Activated CD8-positive, alpha-beta T cell treated with anti-CD3 and anti-CD28 coated beads for 36 hours (primary cell): ENCODE data around the gene CIDEC. TPM values are rescaled to one million over a fixed set of nuclear protein-coding genes. Genes with fewer than 3 reads are reported as not detected.

Experiments used
- ATAC-seq: fragments of 200-7000 bp; cut with Tn5 transposase; one replicate; pipeline ENCODE4 v1.10.0; 2021; ENCODE audit warnings: mild to moderate bottlenecking, moderate library complexity
- CTCF ChIA-PET: fragments of 350-600 bp; sonication (Branson Sonifier 250); formaldehyde crosslinking; loops from one replicate; lab custom pipeline; 2021; ENCODE audit warnings: antibody characterized with exemption; lab: Charles Lee
- POLR2A ChIA-PET: fragments of 350-600 bp; sonication (Branson Sonifier 250); formaldehyde crosslinking; loops from one replicate; lab custom pipeline; 2021; ENCODE audit warnings: antibody characterized with exemption; lab: Charles Lee
- DNase-seq: peaks from one replicate; pipeline ENCODE4 v3.0.0-alpha.2; 2020
- H3K27ac Mint-ChIP-seq: one replicate; pipeline ENCODE4 v1.8.0; 2021; ENCODE audit warnings: mild to moderate bottlenecking, mixed read lengths
- H3K27me3 Mint-ChIP-seq: one replicate; pipeline ENCODE4 v1.8.0; 2021; ENCODE audit warnings: mixed read lengths
- H3K36me3 Mint-ChIP-seq: one replicate; pipeline ENCODE4 v1.8.0; 2021; ENCODE audit warnings: low read depth, mixed read lengths
- H3K4me1 Mint-ChIP-seq: one replicate; pipeline ENCODE4 v1.8.0; 2021; ENCODE audit warnings: low read depth, mixed read lengths
- H3K4me3 Mint-ChIP-seq: one replicate; pipeline ENCODE4 v1.8.0; 2021; ENCODE audit warnings: mild to moderate bottlenecking, moderate library complexity, mixed read lengths
- H3K9me3 Mint-ChIP-seq: one replicate; pipeline ENCODE4 v1.8.0; 2021; ENCODE audit warnings: mixed read lengths
- CTCF ChIP-seq: fragments of 200-600 bp; IDR thresholded peaks from one replicate; pipeline ENCODE4 v1.8.0; 2022; ENCODE audit warnings: antibody characterized with exemption, mild to moderate bottlenecking
- intact Hi-C: fragments of 100-400 bp; cut with micrococcal nuclease; formaldehyde crosslinking; loops from one replicate; pipeline ENCODE4 v1.10.0; 2022
- total RNA-seq, 2 experiments: library from RNA; stranded (reverse); gene quantifications; one replicate each; pipeline ENCODE4 v1.2.3, GENCODE V29; 2021

CIDEC gene
- total RNA-seq, 2 experiments from 2014 or later = not detected

GRCh38 chr3:9884555-9885165 is 4.6 kb upstream of the CIDEC start:
- DNase-seq (no peak), ATAC-seq (no peak)
- no peak overlapping the region for H3K4me3 Mint-ChIP-seq
- H3K9me3 Mint-ChIP-seq = no peaks in the 10 kb centered on the region
- no peaks in the 10 kb centered on the region for H3K4me1 Mint-ChIP-seq
- no peak for TF ChIP-seq CTCF
- intact Hi-C loops = no loop called here
- no peaks in the 10 kb centered on the region for H3K36me3 Mint-ChIP-seq
- H3K27me3 Mint-ChIP-seq = no peaks in the 10 kb centered on the region
- ChIA-PET CTCF (interaction anchor here (1.2 to 2.1 kb wide), 4 partner anchors 9 to 98 kb away, joined by 3 to 6 read pairs (median 4); no protein-coding TSS in a partner anchor), POLR2A (interaction anchor here (0.7 kb wide), 1 partner anchor 10 kb away, joined by 4 read pairs; no protein-coding TSS in a partner anchor)
- no peak overlapping the region for H3K27ac Mint-ChIP-seq

- H3K4me3 Mint-ChIP-seq = no peak overlapping the region
- no peaks in the 10 kb centered on the region for H3K36me3 Mint-ChIP-seq
- no peak for TF ChIP-seq CTCF
- CTCF ChIA-PET = interaction anchor here (0.6 to 2.1 kb wide), 6 partner anchors 10 to 100 kb away, joined by 3 to 7 read pairs (median 4); partner anchors contain the start of gene CRELD1
- ATAC-seq = no peak
- DNase-seq = no peak
- POLR2A ChIA-PET = no interaction called here
- intact Hi-C loops = no loop called here
- H3K4me1 Mint-ChIP-seq = no peaks in the 10 kb centered on the region
- H3K27ac Mint-ChIP-seq = no peak overlapping the region
- H3K9me3 Mint-ChIP-seq = no peaks in the 10 kb centered on the region
- no peaks in the 10 kb centered on the region for H3K27me3 Mint-ChIP-seq
Measured at GRCh38 chr3:9883706-9884554, 3.9 kb upstream of the CIDEC start.

GRCh38 chr3:9881441-9881840 is 1.4 kb upstream of the CIDEC start:
- ChIA-PET CTCF (no interaction called here), POLR2A (no interaction called here)
- Mint-ChIP-seq H3K9me3 (no peaks in the 10 kb centered on the region), H3K36me3 (no peaks in the 10 kb centered on the region), H3K27me3 (no peaks in the 10 kb centered on the region), H3K4me1 (no peaks in the 10 kb centered on the region), H3K4me3 (no peak overlapping the region), H3K27ac (no peak overlapping the region)
- intact Hi-C loops = no loop called here
- ATAC-seq (no peak), DNase-seq (no peak)
- TF ChIP-seq CTCF = no peak

GRCh38 chr3:9878700-9879099 is 1.4 kb downstream of the CIDEC start:
- intact Hi-C loops = no loop called here
- no peak for DNase-seq
- Mint-ChIP-seq H3K36me3 (no peaks in the 10 kb centered on the region), H3K9me3 (no peaks in the 10 kb centered on the region), H3K27ac (no peak overlapping the region), H3K4me1 (no peaks in the 10 kb centered on the region), H3K4me3 (no peak overlapping the region), H3K27me3 (no peaks in the 10 kb centered on the region)
- POLR2A ChIA-PET = interaction anchor here (0.6 to 1.5 kb wide), 2 partner anchors 10 to 13 kb away, joined by 3 to 4 read pairs; no protein-coding TSS in a partner anchor
- TF ChIP-seq CTCF = no peak
- CTCF ChIA-PET = interaction anchor here (1.2 kb wide), 1 partner anchor 54 kb away, joined by 3 read pairs; no protein-coding TSS in a partner anchor
- ATAC-seq = no peak
